HG02981 (cell line): ENCODE data around the gene PRRC2A.
A peak's percentile ranks its signal among the peaks of the same experiment; 100 is the strongest.
"Not testable (repeated sequence)": the region's sequence is repeated elsewhere in the genome, so short reads cannot be mapped to it uniquely, and the experiment has no call there.

Source experiments
- ATAC-seq: cut with Tn5 transposase; IDR thresholded peaks from one replicate; pipeline ENCODE4 v1.9.1; 2021; ENCODE audit warnings: mild to moderate bottlenecking, moderate library complexity; ENCODE audit not compliant: unreplicated experiment

PRRC2A gene

GRCh38 chr6:31585491-31585890, 35.0 kb upstream of the PRRC2A start:
- ATAC-seq = no peak

GRCh38 chr6:31586008-31586407, 34.5 kb upstream of the PRRC2A start, which contains the start of gene LST1:
Gene LST1 (plus strand): TSS chr6:31586277. CDS start chr6:31587300, 1,023 bp downstream.
- no peak for ATAC-seq

- ATAC-seq = no peak
Observed at GRCh38 chr6:31586599-31587281, 33.8 kb upstream of the PRRC2A start.

GRCh38 chr6:31587791-31588777, 32.4 kb upstream of the PRRC2A start:
- no peak for ATAC-seq

- no peak for ATAC-seq
Observed at GRCh38 chr6:31588871-31589650, 31.5 kb upstream of the PRRC2A start.

GRCh38 chr6:31590691-31591090, 29.8 kb upstream of the PRRC2A start:
- not testable (repeated sequence) for ATAC-seq

- ATAC-seq = no peak
Observed at GRCh38 chr6:31592396-31592771, 28.1 kb upstream of the PRRC2A start.

GRCh38 chr6:31597006-31597405, 23.5 kb upstream of the PRRC2A start:
- peak; percentile 53 for ATAC-seq

- no peak for ATAC-seq
Observed at GRCh38 chr6:31607317-31607716, 13.2 kb upstream of the PRRC2A start.

- no peak for ATAC-seq
Observed at GRCh38 chr6:31609519-31610406, 10.8 kb upstream of the PRRC2A start.

GRCh38 chr6:31610968-31611367, 9.5 kb upstream of the PRRC2A start:
- no peak for ATAC-seq

- ATAC-seq = no peak
Observed at GRCh38 chr6:31614075-31614619, 6.4 kb upstream of the PRRC2A start.

- ATAC-seq = no peak
Observed at GRCh38 chr6:31614684-31615578, 5.6 kb upstream of the PRRC2A start, which contains the start of gene AIF1. Gene AIF1 (plus strand): TSS chr6:31615234. CDS start chr6:31615330, 96 bp downstream.

GRCh38 chr6:31615748-31616147, 4.8 kb upstream of the PRRC2A start:
- ATAC-seq = no peak

GRCh38 chr6:31617010-31617409, 3.5 kb upstream of the PRRC2A start:
- ATAC-seq = no peak

GRCh38 chr6:31619805-31620585, 520 bp upstream of the PRRC2A start:
- peak; percentile 79 for ATAC-seq

GRCh38 chr6:31621320-31621939, 915 bp downstream of the PRRC2A start:
- ATAC-seq = no peak
